Measurements from ENCODE around the gene ABHD12B. TPM values are rescaled to one million over a fixed set of nuclear protein-coding genes. Genes with fewer than 3 reads are reported as not detected.
"Not testable (repeated sequence)": the region's sequence is repeated elsewhere in the genome, so short reads cannot be mapped to it uniquely, and the experiment has no call there.

ABHD12B gene
- polyA plus RNA-seq, 3 donors: 0.57 to 1.7 (median 1.2) TPM

GRCh38 chr14:50932592-50933495 is 61.0 kb downstream of the ABHD12B start:
- no peak for DNase-seq

GRCh38 chr14:50935126-50936015 is 63.5 kb downstream of the ABHD12B start:
- no peak for DNase-seq

- DNase-seq: no peak
Measured at GRCh38 chr14:50936016-50936340, 64.1 kb downstream of the ABHD12B start.

DNA sequence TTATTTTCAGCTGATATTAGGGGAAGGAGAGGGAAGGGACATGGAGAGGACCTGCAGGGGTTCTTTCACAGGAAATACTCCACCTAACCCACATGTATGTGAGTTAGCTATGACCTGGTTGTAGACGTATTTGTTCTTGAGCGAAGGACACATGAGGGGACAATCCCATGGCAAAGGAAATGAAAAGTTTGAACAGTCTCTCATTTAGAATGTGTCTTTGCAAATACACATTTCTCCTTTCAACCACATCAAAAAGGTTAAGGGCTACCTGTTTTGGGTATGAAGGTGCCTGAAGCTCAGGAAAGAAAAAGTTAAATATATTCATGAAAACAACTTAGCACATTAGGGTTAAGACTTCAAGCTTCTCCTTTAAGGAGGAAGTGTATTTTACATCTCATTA is 65.0 kb downstream of the ABHD12B start:
- no peak for DNase-seq

DNA sequence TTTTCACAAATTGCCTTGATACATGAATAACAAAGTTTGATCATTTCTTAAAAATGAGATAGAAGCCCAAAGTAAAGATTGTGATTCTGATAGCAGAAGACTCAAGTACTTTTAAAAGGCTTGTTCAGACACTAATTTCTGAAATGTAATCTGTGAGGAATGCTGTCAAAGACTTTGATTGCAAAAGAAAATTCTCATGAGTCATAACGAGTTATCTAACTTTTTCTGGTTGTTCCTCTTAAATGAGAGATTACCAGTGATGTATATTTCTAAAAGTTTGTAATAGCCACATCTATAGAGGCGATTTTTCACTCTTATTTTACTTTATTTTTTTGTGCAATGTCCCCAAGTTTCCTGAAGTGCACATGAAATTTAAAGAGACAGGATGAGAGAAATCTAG is 65.5 kb downstream of the ABHD12B start:
- no peak for DNase-seq

GRCh38 chr14:50937800-50938199 is 65.9 kb downstream of the ABHD12B start:
- DNase-seq: no peak

DNA sequence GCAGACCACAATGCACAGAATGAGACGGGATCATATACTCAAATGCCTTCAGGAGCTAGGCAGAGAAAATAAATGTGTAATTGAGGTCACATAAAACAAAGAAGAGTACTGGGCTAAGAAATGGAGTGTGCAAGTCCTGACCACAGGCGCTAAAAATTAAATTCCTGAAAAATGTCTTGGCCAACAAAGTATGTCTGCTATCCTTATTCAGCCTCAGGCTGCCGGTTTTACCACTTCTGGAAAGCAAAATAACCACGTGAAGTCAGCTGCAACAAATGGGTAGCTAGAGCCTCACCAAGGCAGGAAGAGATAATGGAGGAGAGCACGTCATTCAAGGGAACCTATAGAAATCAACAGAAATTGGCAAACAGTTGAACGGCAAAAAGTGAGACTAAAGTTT is 69.3 kb downstream of the ABHD12B start:
- DNase-seq: no peak

DNA sequence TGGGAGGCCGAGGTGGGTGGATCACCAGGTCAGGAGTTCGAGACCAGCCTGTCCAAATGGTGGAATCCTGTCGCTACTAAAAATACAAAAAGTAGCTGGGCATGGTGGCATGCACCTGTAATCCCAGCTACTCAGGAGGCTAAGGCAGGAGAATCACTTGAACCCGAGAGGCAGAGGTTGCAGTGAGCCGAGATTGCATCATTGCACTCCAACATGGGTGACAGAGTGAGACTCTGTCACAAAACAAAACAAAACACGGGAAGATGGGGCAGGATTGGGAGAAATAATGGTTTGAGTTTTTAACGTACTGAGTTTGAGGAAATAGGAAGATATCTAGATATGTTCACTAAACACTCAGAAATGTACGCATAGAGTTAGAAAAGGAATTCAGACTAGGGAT is 69.8 kb downstream of the ABHD12B start:
- not testable (repeated sequence) for DNase-seq

- no peak for DNase-seq
Measured at GRCh38 chr14:50943261-50943942, 71.5 kb downstream of the ABHD12B start.

DNA sequence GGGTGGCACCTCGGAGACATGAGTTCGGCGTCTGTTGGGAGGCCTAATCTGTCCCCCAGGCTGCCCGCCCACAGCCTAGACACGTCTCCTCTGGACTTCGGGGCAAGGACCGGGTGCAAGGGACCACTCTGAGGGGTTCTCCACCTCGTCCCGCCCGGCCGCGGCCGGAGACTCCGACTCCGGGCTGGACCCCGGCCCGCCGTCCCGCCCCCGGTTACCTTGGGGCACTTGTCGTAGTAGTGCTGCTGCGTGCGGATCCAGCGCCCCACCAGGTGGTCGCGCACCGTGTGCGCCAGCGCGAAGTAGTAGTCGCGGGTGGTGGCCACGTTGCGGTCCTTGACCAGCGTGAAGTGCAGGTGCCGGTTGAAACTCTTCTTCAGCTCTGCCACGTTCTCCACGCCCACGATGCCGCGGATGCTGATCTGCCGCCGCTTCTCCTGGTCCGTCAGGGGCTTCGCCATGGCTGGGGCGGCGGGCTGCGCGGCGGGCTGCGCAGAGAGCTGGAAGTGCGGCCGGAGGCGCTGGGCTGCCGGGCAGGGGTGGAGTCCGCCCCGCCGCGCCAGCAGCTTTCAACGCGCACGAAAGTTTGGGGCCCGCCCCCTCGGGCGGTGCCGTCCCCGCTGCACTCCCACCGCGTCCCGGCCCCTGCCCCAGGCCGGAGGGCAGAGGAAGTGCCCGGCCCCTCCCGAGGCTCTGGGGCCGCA is 72.2 kb downstream of the ABHD12B start, which contains the start of gene PYGL:
TSS of gene PYGL (minus strand) at position 541 of the 704 bp plus-strand sequence. CDS start at position 461, 80 bp downstream.
- DNase-seq: no peak

- no peak for DNase-seq
Measured at GRCh38 chr14:50944647-50945413, 73.0 kb downstream of the ABHD12B start.

- DNase-seq: no peak
Measured at GRCh38 chr14:50946234-50946935, 74.5 kb downstream of the ABHD12B start.

GRCh38 chr14:50947446-50947845 is 75.6 kb downstream of the ABHD12B start:
- DNase-seq: no peak

GRCh38 chr14:50948205-50948604 is 76.4 kb downstream of the ABHD12B start:
- no peak for DNase-seq

GRCh38 chr14:50951032-50951431 is 79.2 kb downstream of the ABHD12B start:
- DNase-seq: no peak

DNA sequence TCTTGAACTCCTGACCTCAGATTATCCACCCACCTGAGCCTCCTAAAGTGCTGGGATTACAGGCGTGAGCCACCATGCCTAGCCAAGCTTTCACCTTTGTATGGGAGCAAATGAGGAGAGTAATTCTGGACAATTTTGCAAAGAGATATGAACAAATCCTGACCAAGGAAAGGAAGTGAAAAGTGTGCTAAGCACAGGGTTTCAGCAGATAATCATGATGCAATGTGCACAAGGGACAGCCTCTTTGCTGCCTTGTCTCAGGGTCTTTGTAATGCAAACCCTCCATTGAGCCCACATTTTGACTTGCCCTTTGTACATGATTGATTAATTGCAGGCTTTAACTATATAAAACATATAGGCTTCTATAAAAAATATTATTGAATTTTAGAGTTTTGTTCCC is 81.6 kb downstream of the ABHD12B start:
- no peak for DNase-seq

All from renal pelvis (tissue), 4 donors.